Measurements from ENCODE around the gene STAM2. TPM values are rescaled to one million over a fixed set of nuclear protein-coding genes. Genes with fewer than 3 reads are reported as not detected.
"Not testable (repeated sequence)": the region's sequence is repeated elsewhere in the genome, so short reads cannot be mapped to it uniquely, and the experiment has no call there.

Gene STAM2
- total and polyA plus RNA-seq, 3 experiments from 2014 or later: 3.7 to 19.8 (median 19.6) TPM

GRCh38 chr2:152092095-152092494, 83.5 kb downstream of the STAM2 start:
- no peaks in the 10 kb centered on the region for H3K9me3 Mint-ChIP-seq

GRCh38 chr2:152090726-152091125, 84.8 kb downstream of the STAM2 start:
- CTCF ChIA-PET; H3K36me3 ChIP-seq (ENCODE audit: insufficient read depth, low read length); POLR2A ChIA-PET; H3K4me1 ChIP-seq (ENCODE audit: insufficient read depth, low read length); H3K9me3 Mint-ChIP-seq; H3K27ac ChIP-seq (ENCODE audit: low read depth, low read length); DNase-seq; H3K4me3 ChIP-seq (ENCODE audit: low read length); H3K4me3 Mint-ChIP-seq; H3K9me3 ChIP-seq (ENCODE audit: low read length); H3K27me3 ChIP-seq (ENCODE audit: insufficient read depth, low read length, poor library complexity, severe bottlenecking); H3K27ac Mint-ChIP-seq; H3K4me1 Mint-ChIP-seq; H3K36me3 Mint-ChIP-seq: not testable (repeated sequence)
- peaks cover 4 to 18% of the 10 kb centered on the region in 2 donors for H3K27me3 Mint-ChIP-seq

More at GRCh38 chr2:152092095-152092494, 83.5 kb downstream of the STAM2 start:
- Histone ChIP-seq H3K27me3 (ENCODE audit: insufficient read depth, low read length, poor library complexity, severe bottlenecking) (no peaks in the 10 kb centered on the region), H3K27ac (ENCODE audit: low read depth, low read length) (no peak overlapping the region), H3K9me3 (ENCODE audit: low read length) (no peaks in the 10 kb centered on the region), H3K4me3 (ENCODE audit: low read length) (no peak overlapping the region), H3K36me3 (ENCODE audit: insufficient read depth, low read length) (no peaks in the 10 kb centered on the region), H3K4me1 (ENCODE audit: insufficient read depth, low read length) (no peaks in the 10 kb centered on the region)
- DNase-seq: no peak
- CTCF ChIA-PET: no interaction called here
- H3K27me3 Mint-ChIP-seq: peaks cover 8 to 21% of the 10 kb centered on the region in 2 donors
- peaks cover 0 to 3% (median 0%) of the 10 kb centered on the region in 3 donors for H3K36me3 Mint-ChIP-seq
- peaks cover under 1 to 2% (median under 1%) of the 10 kb centered on the region in 3 donors for H3K4me1 Mint-ChIP-seq
- H3K27ac Mint-ChIP-seq: no peak overlapping the region
- H3K4me3 Mint-ChIP-seq: no peak overlapping the region
- POLR2A ChIA-PET: no interaction called here

- no peaks in the 10 kb centered on the region for H3K4me1 ChIP-seq (ENCODE audit: insufficient read depth, low read length)
- CTCF ChIA-PET: no interaction called here
- no peaks in the 10 kb centered on the region for H3K27me3 ChIP-seq (ENCODE audit: insufficient read depth, low read length, poor library complexity, severe bottlenecking)
- Mint-ChIP-seq H3K27me3 (peaks cover 4 to 8% of the 10 kb centered on the region in 2 donors), H3K9me3 (no peaks in the 10 kb centered on the region), H3K4me1 (no peaks in the 10 kb centered on the region), H3K4me3 (no peak overlapping the region), H3K36me3 (peaks cover 0 to 3% (median 0%) of the 10 kb centered on the region in 3 donors), H3K27ac (no peak overlapping the region)
- H3K9me3 ChIP-seq (ENCODE audit: low read length): no peaks in the 10 kb centered on the region
- POLR2A ChIA-PET: no interaction called here
- H3K27ac ChIP-seq (ENCODE audit: low read depth, low read length): no peak overlapping the region
- H3K36me3 ChIP-seq (ENCODE audit: insufficient read depth, low read length): no peaks in the 10 kb centered on the region
- H3K4me3 ChIP-seq (ENCODE audit: low read length): no peak overlapping the region
- no peak for DNase-seq
Observed at GRCh38 chr2:152089238-152089637, 86.3 kb downstream of the STAM2 start.

- H3K27me3 ChIP-seq (ENCODE audit: insufficient read depth, low read length, poor library complexity, severe bottlenecking): no peaks in the 10 kb centered on the region
- H3K27me3 Mint-ChIP-seq: peaks cover 4% of the 10 kb centered on the region in 2 donors
- no peak overlapping the region for H3K27ac ChIP-seq (ENCODE audit: low read depth, low read length)
- H3K36me3 Mint-ChIP-seq: no peaks in the 10 kb centered on the region
- H3K4me3 ChIP-seq (ENCODE audit: low read length): no peak overlapping the region
- POLR2A ChIA-PET: no interaction called here
- no peaks in the 10 kb centered on the region for H3K9me3 Mint-ChIP-seq
- CTCF ChIA-PET: no interaction called here
- DNase-seq: no peak
- H3K9me3 ChIP-seq (ENCODE audit: low read length): no peaks in the 10 kb centered on the region
- H3K4me1 ChIP-seq (ENCODE audit: insufficient read depth, low read length): no peaks in the 10 kb centered on the region
- no peak overlapping the region for H3K27ac Mint-ChIP-seq
- H3K36me3 ChIP-seq (ENCODE audit: insufficient read depth, low read length): no peaks in the 10 kb centered on the region
- no peak overlapping the region for H3K4me3 Mint-ChIP-seq
- no peaks in the 10 kb centered on the region for H3K4me1 Mint-ChIP-seq
Observed at GRCh38 chr2:152088006-152088405, 87.6 kb downstream of the STAM2 start.

GRCh38 chr2:152086231-152086630, 89.3 kb downstream of the STAM2 start:
- no peak for DNase-seq
- Mint-ChIP-seq H3K27ac (no peak overlapping the region), H3K27me3 (peaks cover 4 to 8% of the 10 kb centered on the region in 2 donors), H3K4me1 (no peaks in the 10 kb centered on the region), H3K36me3 (peaks cover 0 to 5% (median 0%) of the 10 kb centered on the region in 3 donors), H3K9me3 (no peaks in the 10 kb centered on the region), H3K4me3 (no peak overlapping the region)
- Histone ChIP-seq H3K36me3 (ENCODE audit: insufficient read depth, low read length) (no peaks in the 10 kb centered on the region), H3K9me3 (ENCODE audit: low read length) (no peaks in the 10 kb centered on the region), H3K4me1 (ENCODE audit: insufficient read depth, low read length) (no peaks in the 10 kb centered on the region), H3K27ac (ENCODE audit: low read depth, low read length) (no peak overlapping the region), H3K27me3 (ENCODE audit: insufficient read depth, low read length, poor library complexity, severe bottlenecking) (no peaks in the 10 kb centered on the region), H3K4me3 (ENCODE audit: low read length) (no peak overlapping the region)
- ChIA-PET POLR2A (no interaction called here), CTCF (no interaction called here)

GRCh38 chr2:152084076-152084475, 91.5 kb downstream of the STAM2 start:
- Histone ChIP-seq H3K4me3 (ENCODE audit: low read length) (no peak overlapping the region), H3K9me3 (ENCODE audit: low read length) (no peaks in the 10 kb centered on the region), H3K36me3 (ENCODE audit: insufficient read depth, low read length) (no peaks in the 10 kb centered on the region), H3K27ac (ENCODE audit: low read depth, low read length) (no peak overlapping the region), H3K4me1 (ENCODE audit: insufficient read depth, low read length) (no peaks in the 10 kb centered on the region), H3K27me3 (ENCODE audit: insufficient read depth, low read length, poor library complexity, severe bottlenecking) (no peaks in the 10 kb centered on the region)
- Mint-ChIP-seq H3K9me3 (no peaks in the 10 kb centered on the region), H3K4me1 (no peaks in the 10 kb centered on the region), H3K36me3 (peaks cover 0 to 5% (median 0%) of the 10 kb centered on the region in 3 donors), H3K27ac (no peak overlapping the region), H3K27me3 (peaks cover 0 to 8% of the 10 kb centered on the region in 2 donors), H3K4me3 (no peak overlapping the region)
- CTCF ChIA-PET: no interaction called here
- no peak for DNase-seq
- POLR2A ChIA-PET: no interaction called here

- Histone ChIP-seq H3K36me3 (ENCODE audit: insufficient read depth, low read length) (no peaks in the 10 kb centered on the region), H3K4me3 (ENCODE audit: low read length) (no peak overlapping the region), H3K4me1 (ENCODE audit: insufficient read depth, low read length) (no peaks in the 10 kb centered on the region), H3K9me3 (ENCODE audit: low read length) (no peaks in the 10 kb centered on the region), H3K27ac (ENCODE audit: low read depth, low read length) (no peak overlapping the region), H3K27me3 (ENCODE audit: insufficient read depth, low read length, poor library complexity, severe bottlenecking) (no peaks in the 10 kb centered on the region)
- CTCF ChIA-PET: no interaction called here
- Mint-ChIP-seq H3K9me3 (no peaks in the 10 kb centered on the region), H3K36me3 (peaks cover 0 to 5% (median 0%) of the 10 kb centered on the region in 3 donors), H3K27ac (no peak overlapping the region), H3K4me3 (no peak overlapping the region), H3K4me1 (no peaks in the 10 kb centered on the region), H3K27me3 (peaks cover 0 to 8% of the 10 kb centered on the region in 2 donors)
- POLR2A ChIA-PET: no interaction called here
- no peak for DNase-seq
Observed at GRCh38 chr2:152083202-152083875, 92.2 kb downstream of the STAM2 start.

- no peak overlapping the region for H3K27ac ChIP-seq (ENCODE audit: low read depth, low read length)
- H3K36me3 ChIP-seq (ENCODE audit: insufficient read depth, low read length): no peaks in the 10 kb centered on the region
- Mint-ChIP-seq H3K9me3 (no peaks in the 10 kb centered on the region), H3K4me3 (no peak overlapping the region), H3K27ac (no peak overlapping the region), H3K27me3 (peaks cover 1 to 10% of the 10 kb centered on the region in 2 donors), H3K36me3 (peaks cover 0 to 5% (median 0%) of the 10 kb centered on the region in 3 donors), H3K4me1 (no peaks in the 10 kb centered on the region)
- H3K27me3 ChIP-seq (ENCODE audit: insufficient read depth, low read length, poor library complexity, severe bottlenecking): no peaks in the 10 kb centered on the region
- POLR2A ChIA-PET: no interaction called here
- no peaks in the 10 kb centered on the region for H3K9me3 ChIP-seq (ENCODE audit: low read length)
- CTCF ChIA-PET: no interaction called here
- no peak overlapping the region for H3K4me3 ChIP-seq (ENCODE audit: low read length)
- DNase-seq: no peak
- no peaks in the 10 kb centered on the region for H3K4me1 ChIP-seq (ENCODE audit: insufficient read depth, low read length)
Observed at GRCh38 chr2:152078662-152079061, 96.9 kb downstream of the STAM2 start.

Data from CD8-positive, alpha-beta memory T cell (primary cell).